IPS-15b (cell line): Measurements from ENCODE around the gene SRPK3.

Experiments used
- H3K27me3 ChIP-seq: one replicate; pipeline ENCODE4 v1.6.1; 2013; ENCODE audit warnings: low read length; ENCODE audit not compliant: control insufficient read depth, insufficient read depth
- H3K36me3 ChIP-seq: one replicate; pipeline ENCODE4 v1.6.1; 2013; ENCODE audit warnings: low read length; ENCODE audit not compliant: control insufficient read depth, insufficient read depth
- H3K4me1 ChIP-seq: one replicate; pipeline ENCODE4 v1.6.1; 2013; ENCODE audit warnings: mild to moderate bottlenecking, low read length; ENCODE audit not compliant: control insufficient read depth, insufficient read depth
- H3K4me3 ChIP-seq: one replicate; pipeline ENCODE4 v1.5.1; 2013; ENCODE audit warnings: low read depth, low read length
- H3K9ac ChIP-seq: one replicate; pipeline ENCODE4 v1.6.1; 2013; ENCODE audit warnings: low read depth, mild to moderate bottlenecking, low read length
- H3K9me3 ChIP-seq: one replicate; pipeline ENCODE4 v1.6.1; 2013; ENCODE audit warnings: mild to moderate bottlenecking, low read length; ENCODE audit not compliant: control insufficient read depth, insufficient read depth

The SRPK3 gene

GRCh38 chrX:153750127-153750774, 30.6 kb upstream of the SRPK3 start:
- H3K36me3 ChIP-seq, result no peaks in the 10 kb centered on the region
- H3K4me3 ChIP-seq, result no peak overlapping the region
- H3K9me3 ChIP-seq, result no peaks in the 10 kb centered on the region
- no peaks in the 10 kb centered on the region for H3K4me1 ChIP-seq
- H3K9ac ChIP-seq, result no peak overlapping the region
- no peaks in the 10 kb centered on the region for H3K27me3 ChIP-seq

- Histone ChIP-seq H3K4me3 (no peak overlapping the region), H3K4me1 (no peaks in the 10 kb centered on the region), H3K9me3 (peaks cover 5% of the 10 kb centered on the region), H3K27me3 (no peaks in the 10 kb centered on the region), H3K9ac (no peak overlapping the region), H3K36me3 (no peaks in the 10 kb centered on the region)
These were observed 25.7 kb upstream of the SRPK3 start for GRCh38 chrX:153755136-153755535.

DNA sequence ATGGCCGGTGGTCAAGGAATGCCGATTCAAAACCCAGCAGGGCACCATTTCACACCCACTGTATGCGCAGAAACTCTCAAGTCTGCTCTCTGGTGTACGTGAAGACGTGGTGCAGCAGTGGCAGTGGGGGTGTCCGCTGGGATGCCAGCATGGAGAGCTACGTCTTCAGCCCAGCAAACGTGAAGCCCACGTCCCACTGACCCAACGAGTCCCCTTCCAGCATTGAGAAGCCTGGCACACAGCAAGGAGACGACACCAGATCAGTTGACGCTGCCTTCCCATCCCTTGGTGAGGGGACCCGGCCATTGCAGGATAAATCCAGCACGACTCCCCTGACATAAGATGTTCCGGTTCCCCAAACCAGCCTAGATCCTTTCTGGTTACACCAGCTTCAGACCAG, 19.0 kb upstream of the SRPK3 start:
- H3K4me3 ChIP-seq, result no peak overlapping the region
- no peaks in the 10 kb centered on the region for H3K4me1 ChIP-seq
- peaks cover 5% of the 10 kb centered on the region for H3K9me3 ChIP-seq
- no peak overlapping the region for H3K9ac ChIP-seq
- no peaks in the 10 kb centered on the region for H3K36me3 ChIP-seq
- H3K27me3 ChIP-seq, result no peaks in the 10 kb centered on the region

- no peaks in the 10 kb centered on the region for H3K4me1 ChIP-seq
These were observed 18.1 kb upstream of the SRPK3 start for GRCh38 chrX:153762626-153763173.

GRCh38 chrX:153763298-153763932, 17.4 kb upstream of the SRPK3 start:
- H3K36me3 ChIP-seq, result no peaks in the 10 kb centered on the region
- no peak overlapping the region for H3K4me3 ChIP-seq
- H3K27me3 ChIP-seq, result no peaks in the 10 kb centered on the region
- no peak overlapping the region for H3K9ac ChIP-seq
- H3K4me1 ChIP-seq, result no peaks in the 10 kb centered on the region
- H3K9me3 ChIP-seq, result peaks cover 5% of the 10 kb centered on the region

More at GRCh38 chrX:153762626-153763173, 18.1 kb upstream of the SRPK3 start:
- Histone ChIP-seq H3K9ac (no peak overlapping the region), H3K36me3 (no peaks in the 10 kb centered on the region), H3K9me3 (peaks cover 5% of the 10 kb centered on the region), H3K27me3 (no peaks in the 10 kb centered on the region), H3K4me3 (no peak overlapping the region)

- no peaks in the 10 kb centered on the region for H3K4me1 ChIP-seq
These were observed 16.7 kb upstream of the SRPK3 start, which contains the start of gene PLXNB3 for GRCh38 chrX:153763989-153764755. Gene PLXNB3 (plus strand): TSS chrX:153764249. CDS start chrX:153765536, 1,287 bp downstream.

GRCh38 chrX:153764786-153765137, 16.1 kb upstream of the SRPK3 start:
- H3K4me3 ChIP-seq, result no peak overlapping the region
- peaks cover 5% of the 10 kb centered on the region for H3K9me3 ChIP-seq
- H3K36me3 ChIP-seq, result no peaks in the 10 kb centered on the region
- no peaks in the 10 kb centered on the region for H3K4me1 ChIP-seq
- no peak overlapping the region for H3K9ac ChIP-seq
- no peaks in the 10 kb centered on the region for H3K27me3 ChIP-seq

More at GRCh38 chrX:153763989-153764755, 16.7 kb upstream of the SRPK3 start, which contains the start of gene PLXNB3:
- H3K4me3 ChIP-seq, result no peak within 1 kb of the TSS
- H3K9me3 ChIP-seq, result peaks cover 5% of the 10 kb centered on the region
- H3K36me3 ChIP-seq, result no peaks in the 10 kb centered on the region
- no peak within 1 kb of the TSS for H3K9ac ChIP-seq
- no peaks in the 10 kb centered on the region for H3K27me3 ChIP-seq

- no peaks in the 10 kb centered on the region for H3K27me3 ChIP-seq
- H3K36me3 ChIP-seq, result no peaks in the 10 kb centered on the region
- H3K4me3 ChIP-seq, result no peak overlapping the region
- H3K9ac ChIP-seq, result no peak overlapping the region
- no peaks in the 10 kb centered on the region for H3K4me1 ChIP-seq
- H3K9me3 ChIP-seq, result peaks cover 5% of the 10 kb centered on the region
These were observed 15.4 kb upstream of the SRPK3 start for GRCh38 chrX:153765138-153766079.

GRCh38 chrX:153766098-153766817, 14.6 kb upstream of the SRPK3 start:
- Histone ChIP-seq H3K4me3 (no peak overlapping the region), H3K4me1 (no peaks in the 10 kb centered on the region), H3K9me3 (peaks cover 5% of the 10 kb centered on the region), H3K36me3 (no peaks in the 10 kb centered on the region), H3K27me3 (no peaks in the 10 kb centered on the region), H3K9ac (no peak overlapping the region)

DNA sequence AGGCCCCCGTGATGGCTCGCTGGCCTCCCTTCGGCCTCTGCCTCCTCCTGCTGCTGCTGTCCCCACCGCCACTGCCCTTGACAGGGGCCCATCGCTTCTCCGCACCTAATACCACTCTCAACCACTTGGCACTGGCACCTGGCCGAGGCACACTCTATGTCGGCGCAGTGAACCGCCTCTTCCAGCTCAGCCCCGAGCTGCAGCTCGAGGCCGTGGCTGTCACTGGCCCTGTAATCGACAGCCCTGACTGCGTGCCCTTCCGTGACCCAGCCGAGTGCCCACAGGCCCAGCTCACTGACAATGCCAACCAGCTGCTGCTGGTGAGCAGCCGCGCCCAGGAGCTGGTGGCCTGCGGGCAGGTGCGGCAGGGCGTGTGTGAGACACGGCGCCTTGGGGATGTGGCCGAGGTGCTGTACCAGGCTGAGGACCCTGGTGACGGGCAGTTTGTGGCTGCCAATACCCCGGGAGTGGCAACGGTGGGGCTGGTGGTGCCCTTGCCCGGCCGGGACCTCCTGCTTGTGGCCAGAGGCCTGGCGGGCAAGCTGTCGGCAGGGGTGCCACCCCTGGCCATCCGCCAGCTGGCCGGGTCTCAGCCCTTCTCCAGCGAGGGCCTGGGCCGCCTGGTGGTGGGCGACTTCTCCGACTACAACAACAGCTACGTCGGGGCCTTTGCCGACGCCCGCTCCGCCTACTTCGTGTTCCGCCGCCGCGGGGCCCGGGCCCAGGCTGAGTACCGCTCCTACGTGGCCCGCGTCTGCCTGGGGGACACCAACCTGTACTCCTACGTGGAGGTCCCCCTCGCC, 13.8 kb upstream of the SRPK3 start:
- H3K9me3 ChIP-seq, result peaks cover 5% of the 10 kb centered on the region
- H3K4me1 ChIP-seq, result no peaks in the 10 kb centered on the region
- no peak overlapping the region for H3K4me3 ChIP-seq
- no peaks in the 10 kb centered on the region for H3K36me3 ChIP-seq
- no peaks in the 10 kb centered on the region for H3K27me3 ChIP-seq
- H3K9ac ChIP-seq, result no peak overlapping the region
